Measurements from ENCODE around the gene ODAPH.

DNA sequence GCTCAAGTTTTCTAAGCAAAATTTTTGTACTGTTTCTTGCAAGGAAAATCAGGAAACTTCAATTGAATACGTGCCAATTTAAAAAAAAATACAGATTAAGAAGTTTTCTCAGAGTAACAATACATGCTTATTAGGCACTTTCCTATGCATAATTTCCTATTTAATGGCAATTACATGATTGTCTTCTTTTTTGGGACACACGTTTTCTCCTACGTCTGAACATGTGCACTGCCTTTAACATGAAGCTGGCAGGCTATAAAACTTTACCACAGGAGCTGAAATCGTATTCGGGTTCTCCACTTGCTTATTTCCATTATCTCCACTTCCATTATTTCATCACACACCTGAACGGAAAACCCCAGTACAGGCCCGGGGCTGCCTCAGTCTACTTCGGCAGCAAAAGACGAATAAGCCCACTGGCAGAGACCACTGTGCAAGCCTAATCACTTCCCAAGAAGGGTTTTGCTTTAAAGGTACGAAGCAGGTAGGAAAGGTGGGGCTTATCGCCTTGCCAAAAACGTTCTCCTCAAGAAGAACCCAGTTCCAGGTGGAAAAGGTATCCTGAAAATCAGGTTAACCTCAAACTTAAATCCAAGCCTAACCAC is 42.2 kb upstream of the ODAPH start:
- TF ChIP-seq FOS (IDR thresholded peaks at IDR 0.05; ENCODE audit: low read depth, low read length) = no peak
- TF ChIP-seq POLR2A (IDR thresholded peaks at IDR 0.05; ENCODE audit: low read depth, low read length) = no peak
- TF ChIP-seq, protein P1, sequence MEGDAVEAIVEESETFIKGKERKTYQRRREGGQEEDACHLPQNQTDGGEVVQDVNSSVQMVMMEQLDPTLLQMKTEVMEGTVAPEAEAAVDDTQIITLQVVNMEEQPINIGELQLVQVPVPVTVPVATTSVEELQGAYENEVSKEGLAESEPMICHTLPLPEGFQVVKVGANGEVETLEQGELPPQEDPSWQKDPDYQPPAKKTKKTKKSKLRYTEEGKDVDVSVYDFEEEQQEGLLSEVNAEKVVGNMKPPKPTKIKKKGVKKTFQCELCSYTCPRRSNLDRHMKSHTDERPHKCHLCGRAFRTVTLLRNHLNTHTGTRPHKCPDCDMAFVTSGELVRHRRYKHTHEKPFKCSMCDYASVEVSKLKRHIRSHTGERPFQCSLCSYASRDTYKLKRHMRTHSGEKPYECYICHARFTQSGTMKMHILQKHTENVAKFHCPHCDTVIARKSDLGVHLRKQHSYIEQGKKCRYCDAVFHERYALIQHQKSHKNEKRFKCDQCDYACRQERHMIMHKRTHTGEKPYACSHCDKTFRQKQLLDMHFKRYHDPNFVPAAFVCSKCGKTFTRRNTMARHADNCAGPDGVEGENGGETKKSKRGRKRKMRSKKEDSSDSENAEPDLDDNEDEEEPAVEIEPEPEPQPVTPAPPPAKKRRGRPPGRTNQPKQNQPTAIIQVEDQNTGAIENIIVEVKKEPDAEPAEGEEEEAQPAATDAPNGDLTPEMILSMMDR (conservative IDR thresholded peaks at IDR 0.05; ENCODE audit: low read depth, low read length) = no peak
- TF ChIP-seq MAZ (IDR thresholded peaks at IDR 0.05; ENCODE audit: borderline replicate concordance, low read depth, low read length) = no peak
